ENCODE data around the gene AMIGO3. TPM values are rescaled to one million over a fixed set of nuclear protein-coding genes. Genes with fewer than 3 reads are reported as not detected.

AMIGO3 gene
- total RNA-seq, 1 experiment from 2014 or later, result 4.0 TPM

- no peaks in the 10 kb centered on the region for H3K4me1 ChIP-seq (replicated peaks)
These were observed 6.7 kb downstream of the AMIGO3 start for GRCh38 chr3:49712631-49713317.

GRCh38 chr3:49712166-49712565, 7.3 kb downstream of the AMIGO3 start:
- Histone ChIP-seq H3K9me3 (replicated peaks) (no peaks in the 10 kb centered on the region), H3K4me1 (replicated peaks) (no peaks in the 10 kb centered on the region), H3K36me3 (peaks cover 11% of the 10 kb centered on the region; the same call in 1 of the 2 replicates), H3K4me3 (no peak overlapping the region), H3K27ac (no peak overlapping the region), H3K27me3 (replicated peaks) (no peaks in the 10 kb centered on the region)
- DNase-seq (ENCODE audit: low read depth in 1 of 2, low spot score in 2 of 2), result no peak

More at GRCh38 chr3:49712631-49713317, 6.7 kb downstream of the AMIGO3 start:
- Histone ChIP-seq H3K9me3 (replicated peaks) (no peaks in the 10 kb centered on the region), H3K4me3 (no peak overlapping the region), H3K36me3 (peaks cover 11% of the 10 kb centered on the region; the same call in 1 of the 2 replicates), H3K27me3 (replicated peaks) (no peaks in the 10 kb centered on the region), H3K27ac (no peak overlapping the region)
- no peak for DNase-seq (ENCODE audit: low read depth in 1 of 2, low spot score in 2 of 2)

- Histone ChIP-seq H3K4me3 (no peak overlapping the region), H3K4me1 (replicated peaks) (no peaks in the 10 kb centered on the region), H3K36me3 (peaks cover 8% of the 10 kb centered on the region; the same call in 1 of the 2 replicates), H3K27ac (no peak overlapping the region), H3K27me3 (replicated peaks) (no peaks in the 10 kb centered on the region), H3K9me3 (replicated peaks) (no peaks in the 10 kb centered on the region)
- no peak for DNase-seq (ENCODE audit: low read depth in 1 of 2, low spot score in 2 of 2)
These were observed 8.0 kb downstream of the AMIGO3 start for GRCh38 chr3:49711489-49711888.

- Histone ChIP-seq H3K27me3 (replicated peaks) (no peaks in the 10 kb centered on the region), H3K4me1 (replicated peaks) (no peaks in the 10 kb centered on the region), H3K36me3 (no peaks in the 10 kb centered on the region), H3K9me3 (replicated peaks) (no peaks in the 10 kb centered on the region), H3K27ac (no peak overlapping the region), H3K4me3 (no peak overlapping the region)
- DNase-seq (ENCODE audit: low read depth in 1 of 2, low spot score in 2 of 2), result no peak
These were observed 9.6 kb downstream of the AMIGO3 start for GRCh38 chr3:49709852-49710251.

GRCh38 chr3:49707113-49707480, 12.4 kb downstream of the AMIGO3 start:
- no peaks in the 10 kb centered on the region for H3K4me1 ChIP-seq (replicated peaks)
- H3K9me3 ChIP-seq (replicated peaks), result no peaks in the 10 kb centered on the region
- no peak overlapping the region for H3K27ac ChIP-seq
- H3K4me3 ChIP-seq, result no peak overlapping the region
- no peaks in the 10 kb centered on the region for H3K27me3 ChIP-seq (replicated peaks)
- H3K36me3 ChIP-seq, result peaks cover 11% of the 10 kb centered on the region
- DNase-seq (ENCODE audit: low read depth in 1 of 2, low spot score in 2 of 2), result no peak

- DNase-seq (ENCODE audit: low read depth in 1 of 2, low spot score in 2 of 2), result no peak
- no peaks in the 10 kb centered on the region for H3K9me3 ChIP-seq (replicated peaks)
- H3K27ac ChIP-seq, result no peak overlapping the region
- no peaks in the 10 kb centered on the region for H3K4me1 ChIP-seq (replicated peaks)
- H3K4me3 ChIP-seq, result no peak overlapping the region
- H3K27me3 ChIP-seq (replicated peaks), result no peaks in the 10 kb centered on the region
- H3K36me3 ChIP-seq, result peaks cover 11% of the 10 kb centered on the region
These were observed 12.9 kb downstream of the AMIGO3 start for GRCh38 chr3:49706456-49707112.

GRCh38 chr3:49705390-49705960, 14.0 kb downstream of the AMIGO3 start:
- no peak for DNase-seq (ENCODE audit: low read depth in 1 of 2, low spot score in 2 of 2)

GRCh38 chr3:49704629-49705028, 14.9 kb downstream of the AMIGO3 start:
- Histone ChIP-seq H3K27me3 (replicated peaks) (no peaks in the 10 kb centered on the region), H3K27ac (no peak overlapping the region), H3K36me3 (peaks cover 11% of the 10 kb centered on the region), H3K4me3 (no peak overlapping the region), H3K4me1 (replicated peaks) (no peaks in the 10 kb centered on the region), H3K9me3 (replicated peaks) (no peaks in the 10 kb centered on the region)
- DNase-seq (ENCODE audit: low read depth in 1 of 2, low spot score in 2 of 2), result no peak

More at GRCh38 chr3:49705390-49705960, 14.0 kb downstream of the AMIGO3 start:
- H3K4me3 ChIP-seq, result no peak overlapping the region
- H3K9me3 ChIP-seq (replicated peaks), result no peaks in the 10 kb centered on the region
- H3K27me3 ChIP-seq (replicated peaks), result no peaks in the 10 kb centered on the region
- no peak overlapping the region for H3K27ac ChIP-seq
- H3K4me1 ChIP-seq (replicated peaks), result no peaks in the 10 kb centered on the region
- peaks cover 11% of the 10 kb centered on the region for H3K36me3 ChIP-seq

- no peak for DNase-seq (ENCODE audit: low read depth in 1 of 2, low spot score in 2 of 2)
- Histone ChIP-seq H3K27ac (no peak overlapping the region), H3K9me3 (replicated peaks) (no peaks in the 10 kb centered on the region), H3K4me3 (no peak overlapping the region), H3K4me1 (replicated peaks) (no peaks in the 10 kb centered on the region), H3K36me3 (peaks cover 11% of the 10 kb centered on the region), H3K27me3 (replicated peaks) (no peaks in the 10 kb centered on the region)
These were observed 15.5 kb downstream of the AMIGO3 start for GRCh38 chr3:49703956-49704355.

GRCh38 chr3:49703443-49703927, 16.0 kb downstream of the AMIGO3 start:
- Histone ChIP-seq H3K27ac (no peak overlapping the region), H3K36me3 (peaks cover 11% of the 10 kb centered on the region), H3K4me3 (no peak overlapping the region), H3K27me3 (replicated peaks) (no peaks in the 10 kb centered on the region), H3K9me3 (replicated peaks) (no peaks in the 10 kb centered on the region), H3K4me1 (replicated peaks) (no peaks in the 10 kb centered on the region)
- DNase-seq (ENCODE audit: low read depth in 1 of 2, low spot score in 2 of 2), result peak; percentile 28 to 62

- Histone ChIP-seq H3K4me1 (replicated peaks) (no peaks in the 10 kb centered on the region), H3K27ac (no peak overlapping the region), H3K4me3 (no peak overlapping the region), H3K36me3 (peaks cover 11% of the 10 kb centered on the region), H3K27me3 (replicated peaks) (no peaks in the 10 kb centered on the region), H3K9me3 (replicated peaks) (no peaks in the 10 kb centered on the region)
- DNase-seq (ENCODE audit: low read depth in 1 of 2, low spot score in 2 of 2), result no peak
These were observed 16.8 kb downstream of the AMIGO3 start for GRCh38 chr3:49702672-49703071.

- DNase-seq (ENCODE audit: low read depth in 1 of 2, low spot score in 2 of 2), result no peak
- Histone ChIP-seq H3K27ac (no peak overlapping the region), H3K36me3 (peaks cover 11% of the 10 kb centered on the region), H3K4me3 (no peak overlapping the region), H3K9me3 (replicated peaks) (no peaks in the 10 kb centered on the region), H3K27me3 (replicated peaks) (no peaks in the 10 kb centered on the region), H3K4me1 (replicated peaks) (no peaks in the 10 kb centered on the region)
These were observed 18.0 kb downstream of the AMIGO3 start for GRCh38 chr3:49701388-49702077.

GRCh38 chr3:49700453-49701128, 18.9 kb downstream of the AMIGO3 start:
- DNase-seq (ENCODE audit: low read depth in 1 of 2, low spot score in 2 of 2), result no peak
- Histone ChIP-seq H3K9me3 (replicated peaks) (no peaks in the 10 kb centered on the region), H3K4me3 (no peak overlapping the region), H3K4me1 (replicated peaks) (no peaks in the 10 kb centered on the region), H3K27me3 (replicated peaks) (no peaks in the 10 kb centered on the region), H3K27ac (no peak overlapping the region), H3K36me3 (peaks cover 11% of the 10 kb centered on the region)

Measured in SJSA1 (cell line).